Ovary (tissue), 3 donors: Measurements from ENCODE around the gene GCNT4.

Experiments
- CTCF ChIP-seq, 3 donors: fragments of 450-650 bp in 2 of 3; fragments of 200-600 bp in 1 of 3; IDR thresholded peaks; one replicate each; pipeline versions ENCODE4 v1.5.1 to v1.8.0; 2016 to 2022; ENCODE audit warnings: antibody characterized with exemption in 3 of 3, mild to moderate bottlenecking in 1 of 3
- EP300 ChIP-seq: sonication (generic); formaldehyde crosslinking; IDR thresholded peaks from one replicate; pipeline ENCODE4 v1.6.1; 2017; ENCODE audit warnings: antibody characterized with exemption
- donor health status: DM: no; HTN: no; CAD: no.

GRCh38 chr5:75059912-75060545 lies 7.7 kb upstream of the GCNT4 start:
- TF ChIP-seq CTCF (IDR thresholded peaks at IDR 0.05) = no peak
- no peak for TF ChIP-seq EP300
